ENCODE results near the gene SLC25A26.

SLC25A26 gene

GRCh38 chr3:66426135-66426534 is 205.3 kb downstream of the SLC25A26 start:
- DNase-seq (ENCODE audit: low read depth), result no peak
- no peak overlapping the region for H3K4me3 ChIP-seq (ENCODE audit: low read length)
- H3K9ac ChIP-seq (ENCODE audit: low read length), result no peak overlapping the region
- H3K36me3 ChIP-seq (ENCODE audit: control insufficient read depth, insufficient read depth, low read length, severe bottlenecking), result no peaks in the 10 kb centered on the region
- peaks cover 26% of the 10 kb centered on the region for H3K4me1 ChIP-seq (ENCODE audit: control insufficient read depth, insufficient read depth, low read length)
- no peaks in the 10 kb centered on the region for H3K27me3 ChIP-seq (replicated peaks; ENCODE audit: control insufficient read depth, insufficient read depth, low read length)
- H3K9me3 ChIP-seq (ENCODE audit: control insufficient read depth, low read length), result no peaks in the 10 kb centered on the region

GRCh38 chr3:66427352-66427751 is 206.6 kb downstream of the SLC25A26 start:
- H3K27me3 ChIP-seq (replicated peaks; ENCODE audit: control insufficient read depth, insufficient read depth, low read length), result no peaks in the 10 kb centered on the region
- no peak overlapping the region for H3K4me3 ChIP-seq (ENCODE audit: low read length)
- H3K9me3 ChIP-seq (ENCODE audit: control insufficient read depth, low read length), result no peaks in the 10 kb centered on the region
- peaks cover 26% of the 10 kb centered on the region for H3K4me1 ChIP-seq (ENCODE audit: control insufficient read depth, insufficient read depth, low read length)
- no peaks in the 10 kb centered on the region for H3K36me3 ChIP-seq (ENCODE audit: control insufficient read depth, insufficient read depth, low read length, severe bottlenecking)
- no peak for DNase-seq (ENCODE audit: low read depth)
- H3K9ac ChIP-seq (ENCODE audit: low read length), result no peak overlapping the region

GRCh38 chr3:66427951-66428474 is 207.2 kb downstream of the SLC25A26 start:
- H3K4me1 ChIP-seq (ENCODE audit: control insufficient read depth, insufficient read depth, low read length), result peaks cover 27% of the 10 kb centered on the region
- no peaks in the 10 kb centered on the region for H3K9me3 ChIP-seq (ENCODE audit: control insufficient read depth, low read length)
- no peak overlapping the region for H3K4me3 ChIP-seq (ENCODE audit: low read length)
- no peaks in the 10 kb centered on the region for H3K27me3 ChIP-seq (replicated peaks; ENCODE audit: control insufficient read depth, insufficient read depth, low read length)
- no peak overlapping the region for H3K9ac ChIP-seq (ENCODE audit: low read length)
- no peak for DNase-seq (ENCODE audit: low read depth)
- H3K36me3 ChIP-seq (ENCODE audit: control insufficient read depth, insufficient read depth, low read length, severe bottlenecking), result no peaks in the 10 kb centered on the region

Measured in adipocyte (in vitro differentiated cells).